ENCODE results near the gene CYP2C18. TPM values are rescaled to one million over a fixed set of nuclear protein-coding genes. Genes with fewer than 3 reads are reported as not detected.

CYP2C18 gene
- total and polyA plus RNA-seq, 2 of the 13 experiments (the other 11 are each of a cell fraction or from before 2014, with no cell fraction given) = 0.07 TPM; not detected in 1

DNA sequence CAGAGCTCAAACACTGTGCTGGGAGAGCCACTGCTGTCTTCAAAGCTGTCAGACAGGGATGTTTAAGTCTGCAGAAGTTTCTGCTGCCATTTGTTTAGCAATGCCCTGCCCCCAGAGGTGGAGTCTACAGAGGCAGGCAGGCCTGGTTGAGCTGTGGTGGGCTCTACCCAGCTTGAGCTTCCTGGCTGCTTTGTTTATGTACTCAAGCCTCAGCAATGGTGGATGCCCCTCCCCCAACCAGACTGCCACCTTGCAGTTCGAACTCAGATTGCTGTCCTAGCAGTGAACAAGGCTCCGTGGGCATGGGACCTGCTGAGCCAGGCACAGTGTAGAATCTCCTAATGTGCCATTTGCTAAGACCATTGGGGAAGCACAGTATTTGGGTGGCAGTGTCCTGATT lies 74.4 kb downstream of the CYP2C18 start:
- Histone ChIP-seq H3K27ac (ENCODE audit: extremely low read length, insufficient read depth, low read length) (no peak overlapping the region), H3K4me1 (ENCODE audit: insufficient read depth, low read length) (no peaks in the 10 kb centered on the region), H3K4me3 (replicated peaks in 1 of 3; ENCODE audit: insufficient read depth in 1 of 3, low read depth in 2 of 3, low read length in 3 of 3) (no peak overlapping the region), H4K20me1 (ENCODE audit: insufficient read depth, low read length) (no peaks in the 10 kb centered on the region), H2AFZ (ENCODE audit: low read length) (no peak overlapping the region), H3K27me3 (ENCODE audit: control insufficient read depth in 1 of 2, insufficient read depth in 2 of 2, low read length in 2 of 2) (no peaks in the 10 kb centered on the region), H3K36me3 (replicated peaks in 1 of 2; ENCODE audit: control insufficient read depth in 1 of 2, insufficient read depth in 2 of 2, low read length in 2 of 2) (no peaks in the 10 kb centered on the region), H3K4me2 (ENCODE audit: low read depth, low read length) (no peak overlapping the region), H3K9ac (ENCODE audit: insufficient read depth, low read depth, low read length) (no peak overlapping the region), H3K9me3 (ENCODE audit: low read length) (no peaks in the 10 kb centered on the region), H3K79me2 (ENCODE audit: insufficient read depth, low read length) (no peaks in the 10 kb centered on the region)
- no peak for TF ChIP-seq ZBTB3 (CRISPR knock-in tag; IDR thresholded peaks at IDR 0.05; ENCODE audit: borderline replicate concordance, low read depth)
- TF ChIP-seq, protein P1, sequence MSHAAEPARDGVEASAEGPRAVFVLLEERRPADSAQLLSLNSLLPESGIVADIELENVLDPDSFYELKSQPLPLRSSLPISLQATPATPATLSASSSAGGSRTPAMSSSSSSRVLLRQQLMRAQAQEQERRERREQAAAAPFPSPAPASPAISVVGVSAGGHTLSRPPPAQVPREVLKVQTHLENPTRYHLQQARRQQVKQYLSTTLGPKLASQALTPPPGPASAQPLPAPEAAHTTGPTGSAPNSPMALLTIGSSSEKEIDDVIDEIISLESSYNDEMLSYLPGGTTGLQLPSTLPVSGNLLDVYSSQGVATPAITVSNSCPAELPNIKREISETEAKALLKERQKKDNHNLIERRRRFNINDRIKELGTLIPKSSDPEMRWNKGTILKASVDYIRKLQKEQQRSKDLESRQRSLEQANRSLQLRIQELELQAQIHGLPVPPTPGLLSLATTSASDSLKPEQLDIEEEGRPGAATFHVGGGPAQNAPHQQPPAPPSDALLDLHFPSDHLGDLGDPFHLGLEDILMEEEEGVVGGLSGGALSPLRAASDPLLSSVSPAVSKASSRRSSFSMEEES (CRISPR knock-in tag; IDR thresholded peaks at IDR 0.05) = no peak
- no peak for TF ChIP-seq SMARCE1 (IDR thresholded peaks at IDR 0.05; ENCODE audit: borderline replicate concordance)
- 0% methylated on average over 2 of the region's 2 CpGs for WGBS (ENCODE audit: low lambda C conversion rate)
- BruUV-seq (replicated peaks) = no TSS peak
- no peak for FAIRE-seq
- no peak for DNase-seq (ENCODE audit: low spot score)
- in situ Hi-C loops (cut with HindIII; ENCODE audit: extremely low pct_ligation_motif_present, low pct_unique_long_range_greater_than_20kb) (no loop called here), intact Hi-C loops (cut with micrococcal nuclease; ENCODE audit: unreplicated experiment) (no loop called here)
- CTCF ChIA-PET (ENCODE audit: low intra/inter-chr PET ratio, low total read pairs) = no interaction called here
- no peak for ATAC-seq
- POLR2A ChIA-PET = no interaction called here

DNA sequence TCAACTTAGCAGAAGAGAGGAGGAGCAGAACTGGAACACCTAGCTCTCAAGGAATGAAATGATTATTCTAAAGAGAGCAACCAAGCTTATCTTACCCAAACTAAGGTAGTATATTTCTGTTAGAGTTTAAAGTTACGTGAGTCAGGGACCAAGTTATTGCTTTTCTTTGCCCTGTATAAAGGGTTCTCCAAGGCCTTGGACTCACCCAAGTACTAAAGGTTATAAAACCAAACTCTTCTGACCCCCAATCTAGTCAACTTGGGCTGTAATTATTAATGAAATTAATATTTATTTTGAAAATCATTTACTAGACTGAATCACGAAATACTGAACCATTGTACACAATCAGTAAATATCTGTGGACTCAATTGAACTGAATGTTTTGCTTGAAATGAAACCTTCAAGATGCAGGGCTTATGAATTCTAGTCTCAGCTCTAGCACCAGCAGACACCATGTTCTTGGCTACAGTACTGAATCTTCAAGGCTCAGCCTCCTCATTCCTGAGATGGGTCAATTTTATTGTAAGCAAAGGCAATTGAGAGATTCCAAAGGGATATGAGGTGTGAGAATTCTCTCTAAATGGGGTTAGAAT lies 77.2 kb downstream of the CYP2C18 start:
- POLR2A ChIA-PET = no interaction called here

More for the DNA sequence above, 77.2 kb downstream of the CYP2C18 start:
- Histone ChIP-seq H3K27ac (ENCODE audit: extremely low read length, insufficient read depth, low read length) (no peak overlapping the region), H3K27me3 (ENCODE audit: control insufficient read depth in 1 of 2, insufficient read depth in 2 of 2, low read length in 2 of 2) (no peaks in the 10 kb centered on the region), H3K36me3 (replicated peaks in 1 of 2; ENCODE audit: control insufficient read depth in 1 of 2, insufficient read depth in 2 of 2, low read length in 2 of 2) (no peaks in the 10 kb centered on the region), H3K79me2 (ENCODE audit: insufficient read depth, low read length) (no peaks in the 10 kb centered on the region), H3K4me3 (replicated peaks in 1 of 3; ENCODE audit: insufficient read depth in 1 of 3, low read depth in 2 of 3, low read length in 3 of 3) (no peak overlapping the region), H3K9me3 (ENCODE audit: low read length) (no peaks in the 10 kb centered on the region), H4K20me1 (ENCODE audit: insufficient read depth, low read length) (no peaks in the 10 kb centered on the region), H3K4me2 (ENCODE audit: low read depth, low read length) (no peak overlapping the region), H3K4me1 (ENCODE audit: insufficient read depth, low read length) (no peaks in the 10 kb centered on the region), H3K9ac (ENCODE audit: insufficient read depth, low read depth, low read length) (no peak overlapping the region), H2AFZ (ENCODE audit: low read length) (no peak overlapping the region)
- no TSS peak for BruUV-seq (replicated peaks)
- no peak for ATAC-seq
- FAIRE-seq = no peak
- intact Hi-C loops (cut with micrococcal nuclease; ENCODE audit: unreplicated experiment) (no loop called here), in situ Hi-C loops (cut with HindIII; ENCODE audit: extremely low pct_ligation_motif_present, low pct_unique_long_range_greater_than_20kb) (no loop called here)
- no peak for DNase-seq (ENCODE audit: low spot score)
- CTCF ChIA-PET (ENCODE audit: low intra/inter-chr PET ratio, low total read pairs) = no interaction called here
- 4% methylated on average over 2 of the region's 2 CpGs for WGBS (ENCODE audit: low lambda C conversion rate)
- TF ChIP-seq ZNF101 (CRISPR knock-in tag; IDR thresholded peaks at IDR 0.05; ENCODE audit: borderline replicate concordance, low read depth) = no peak
- no peak for TF ChIP-seq ZFP36L2 (CRISPR knock-in tag; IDR thresholded peaks at IDR 0.05)
- TF ChIP-seq FLYWCH1 (CRISPR knock-in tag; IDR thresholded peaks at IDR 0.05) = no peak
- no peak for TF ChIP-seq ZNF18 (CRISPR knock-in tag; IDR thresholded peaks at IDR 0.05; ENCODE audit: insufficient replicate concordance)
- TF ChIP-seq ZNF672 (CRISPR knock-in tag; IDR thresholded peaks at IDR 0.05) = no peak
- TF ChIP-seq NCOA2 (CRISPR knock-in tag; IDR thresholded peaks at IDR 0.05) = no peak
- TF ChIP-seq FOXO4 (CRISPR knock-in tag; conservative IDR thresholded peaks at IDR 0.05) = no peak
- no peak for TF ChIP-seq GLI4 (CRISPR knock-in tag; IDR thresholded peaks at IDR 0.05; ENCODE audit: borderline replicate concordance)
- TF ChIP-seq ZEB1 (IDR thresholded peaks at IDR 0.05; ENCODE audit: insufficient replicate concordance, low read depth) = no peak
- TF ChIP-seq KAT2B (IDR thresholded peaks at IDR 0.05; ENCODE audit: borderline replicate concordance, low read depth, low read length) = no peak
- no peak for TF ChIP-seq HCFC1 (IDR thresholded peaks at IDR 0.05; ENCODE audit: low read depth, low read length)
- no peak for TF ChIP-seq NFRKB (IDR thresholded peaks at IDR 0.05)
